Gastroesophageal sphincter (tissue), 3 donors: Measurements from ENCODE around the gene UBE2O.

ENCODE experiments used
- CTCF ChIP-seq, 4 experiments: fragments of 200-600 bp in 2 of 4; fragments of 450-650 bp in 2 of 4; sonication (generic) in 1 of 4; IDR thresholded peaks; one replicate each; pipeline ENCODE4 v1.5.1; 2017 to 2019; ENCODE audit warnings: antibody characterized with exemption in 4 of 4, mild to moderate bottlenecking in 2 of 4, moderate library complexity in 2 of 4
- EP300 ChIP-seq: sonication (generic); formaldehyde crosslinking; IDR thresholded peaks from one replicate; pipeline ENCODE4 v1.6.1; 2017; ENCODE audit warnings: antibody characterized with exemption, mild to moderate bottlenecking
- POLR2A ChIP-seq, 2 donors: fragments of 450-650 bp; IDR thresholded peaks; one replicate each; pipeline ENCODE4 v1.6.1; 2017; ENCODE audit warnings: antibody characterized with exemption in 2 of 2, mild to moderate bottlenecking in 2 of 2, moderate library complexity in 1 of 2

- TF ChIP-seq CTCF (IDR thresholded peaks at IDR 0.05) (no peak), EP300 (no peak), POLR2A (IDR thresholded peaks at IDR 0.05) (no peak)
Measured at GRCh38 chr17:76421044-76421407, 31.9 kb downstream of the UBE2O start.
